IMR-90 (cell line): ENCODE measurements around the gene WBP11.

Experiments
- POLR2A ChIP-seq: IDR thresholded peaks from 2 replicates; pipeline ENCODE4 v1.6.1; 2012; ENCODE audit warnings: mild to moderate bottlenecking, low read depth, low read length
- RAD21 ChIP-seq: IDR thresholded peaks from 2 replicates; pipeline ENCODE4 v1.6.1; 2012; ENCODE audit warnings: low read length, improper control_type of control experiment
- TF ChIP-seq, protein P1 (sequence below): conservative IDR thresholded peaks from 2 replicates; pipeline ENCODE4 v1.5.1; 2012; ENCODE audit warnings: mild to moderate bottlenecking, low read depth, low read length, improper control_type of control experiment

DNA sequence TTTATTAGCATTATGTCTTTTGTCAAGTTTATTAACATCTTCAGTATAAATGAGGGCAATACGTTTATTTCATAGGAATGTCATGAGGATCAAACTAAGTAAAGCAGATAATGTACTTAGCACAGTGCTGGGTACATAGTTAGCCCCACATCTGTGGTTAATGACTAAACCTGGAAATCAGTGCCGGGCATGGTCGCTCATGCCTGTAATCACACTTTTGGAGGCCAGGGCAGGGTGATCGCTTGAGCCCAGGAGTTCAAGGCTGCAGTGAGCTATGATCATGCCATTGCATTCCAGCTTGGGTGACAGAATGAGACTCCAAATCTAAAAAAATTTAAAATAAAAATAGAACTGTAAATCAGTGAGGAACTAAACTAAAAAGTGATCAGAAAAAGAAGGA lies 62.1 kb downstream of the WBP11 start:
- TF ChIP-seq, protein P1, sequence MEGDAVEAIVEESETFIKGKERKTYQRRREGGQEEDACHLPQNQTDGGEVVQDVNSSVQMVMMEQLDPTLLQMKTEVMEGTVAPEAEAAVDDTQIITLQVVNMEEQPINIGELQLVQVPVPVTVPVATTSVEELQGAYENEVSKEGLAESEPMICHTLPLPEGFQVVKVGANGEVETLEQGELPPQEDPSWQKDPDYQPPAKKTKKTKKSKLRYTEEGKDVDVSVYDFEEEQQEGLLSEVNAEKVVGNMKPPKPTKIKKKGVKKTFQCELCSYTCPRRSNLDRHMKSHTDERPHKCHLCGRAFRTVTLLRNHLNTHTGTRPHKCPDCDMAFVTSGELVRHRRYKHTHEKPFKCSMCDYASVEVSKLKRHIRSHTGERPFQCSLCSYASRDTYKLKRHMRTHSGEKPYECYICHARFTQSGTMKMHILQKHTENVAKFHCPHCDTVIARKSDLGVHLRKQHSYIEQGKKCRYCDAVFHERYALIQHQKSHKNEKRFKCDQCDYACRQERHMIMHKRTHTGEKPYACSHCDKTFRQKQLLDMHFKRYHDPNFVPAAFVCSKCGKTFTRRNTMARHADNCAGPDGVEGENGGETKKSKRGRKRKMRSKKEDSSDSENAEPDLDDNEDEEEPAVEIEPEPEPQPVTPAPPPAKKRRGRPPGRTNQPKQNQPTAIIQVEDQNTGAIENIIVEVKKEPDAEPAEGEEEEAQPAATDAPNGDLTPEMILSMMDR = no peak
- TF ChIP-seq POLR2A (no peak), RAD21 (no peak)
